Measurements from ENCODE around the gene DNAJB8. TPM values are rescaled to one million over a fixed set of nuclear protein-coding genes. Genes with fewer than 3 reads are reported as not detected.

DNAJB8 gene
- total RNA-seq, 1 donor, result not detected

DNA sequence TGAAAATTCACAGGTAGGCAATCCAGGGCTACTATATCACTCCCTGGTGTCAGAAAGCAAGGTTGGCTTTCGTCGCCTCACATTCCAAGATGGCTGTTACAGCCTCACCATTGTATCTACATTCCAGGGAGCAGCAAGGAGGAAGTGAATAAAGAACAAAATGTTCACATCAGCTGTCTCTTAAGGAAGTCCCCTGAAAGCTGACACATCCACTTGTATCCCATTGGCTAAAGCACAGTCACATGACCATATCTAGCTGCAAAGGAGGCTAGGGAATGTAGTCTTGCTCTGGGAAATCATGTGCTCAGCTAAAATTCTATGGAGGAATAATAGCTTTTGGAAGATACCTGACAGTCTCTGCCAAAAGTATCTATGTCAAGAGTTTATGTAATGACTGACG lies 39.1 kb upstream of the DNAJB8 start:
- TF ChIP-seq, protein P1, sequence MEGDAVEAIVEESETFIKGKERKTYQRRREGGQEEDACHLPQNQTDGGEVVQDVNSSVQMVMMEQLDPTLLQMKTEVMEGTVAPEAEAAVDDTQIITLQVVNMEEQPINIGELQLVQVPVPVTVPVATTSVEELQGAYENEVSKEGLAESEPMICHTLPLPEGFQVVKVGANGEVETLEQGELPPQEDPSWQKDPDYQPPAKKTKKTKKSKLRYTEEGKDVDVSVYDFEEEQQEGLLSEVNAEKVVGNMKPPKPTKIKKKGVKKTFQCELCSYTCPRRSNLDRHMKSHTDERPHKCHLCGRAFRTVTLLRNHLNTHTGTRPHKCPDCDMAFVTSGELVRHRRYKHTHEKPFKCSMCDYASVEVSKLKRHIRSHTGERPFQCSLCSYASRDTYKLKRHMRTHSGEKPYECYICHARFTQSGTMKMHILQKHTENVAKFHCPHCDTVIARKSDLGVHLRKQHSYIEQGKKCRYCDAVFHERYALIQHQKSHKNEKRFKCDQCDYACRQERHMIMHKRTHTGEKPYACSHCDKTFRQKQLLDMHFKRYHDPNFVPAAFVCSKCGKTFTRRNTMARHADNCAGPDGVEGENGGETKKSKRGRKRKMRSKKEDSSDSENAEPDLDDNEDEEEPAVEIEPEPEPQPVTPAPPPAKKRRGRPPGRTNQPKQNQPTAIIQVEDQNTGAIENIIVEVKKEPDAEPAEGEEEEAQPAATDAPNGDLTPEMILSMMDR (IDR thresholded peaks at IDR 0.05; ENCODE audit: extremely low read depth, low read depth, low read length), result no peak
- no peaks in the 10 kb centered on the region for H3K9me3 ChIP-seq (ENCODE audit: low read depth, low read length)
- no peak for DNase-seq (ENCODE audit: insufficient read length, low spot score, missing footprints)
- H3K27ac ChIP-seq (ENCODE audit: low read depth, low read length), result no peak overlapping the region
- no peaks in the 10 kb centered on the region for H3K4me1 ChIP-seq (ENCODE audit: insufficient read depth, low read length)
- no peaks in the 10 kb centered on the region for H4K20me1 ChIP-seq (ENCODE audit: insufficient read depth, low read length)
- no peak overlapping the region for H2AFZ ChIP-seq (ENCODE audit: low read length)
- H3K79me2 ChIP-seq (ENCODE audit: insufficient read depth, low read length), result no peaks in the 10 kb centered on the region
- no peak overlapping the region for H3K4me3 ChIP-seq (ENCODE audit: insufficient read depth, low read length)
- H3K4me2 ChIP-seq (ENCODE audit: insufficient read depth, low read length), result no peak overlapping the region
- peaks cover 38% of the 10 kb centered on the region for H3K27me3 ChIP-seq (ENCODE audit: insufficient read depth, low read length)
- no peaks in the 10 kb centered on the region for H3K36me3 ChIP-seq (ENCODE audit: insufficient read depth, low read length)

DNA sequence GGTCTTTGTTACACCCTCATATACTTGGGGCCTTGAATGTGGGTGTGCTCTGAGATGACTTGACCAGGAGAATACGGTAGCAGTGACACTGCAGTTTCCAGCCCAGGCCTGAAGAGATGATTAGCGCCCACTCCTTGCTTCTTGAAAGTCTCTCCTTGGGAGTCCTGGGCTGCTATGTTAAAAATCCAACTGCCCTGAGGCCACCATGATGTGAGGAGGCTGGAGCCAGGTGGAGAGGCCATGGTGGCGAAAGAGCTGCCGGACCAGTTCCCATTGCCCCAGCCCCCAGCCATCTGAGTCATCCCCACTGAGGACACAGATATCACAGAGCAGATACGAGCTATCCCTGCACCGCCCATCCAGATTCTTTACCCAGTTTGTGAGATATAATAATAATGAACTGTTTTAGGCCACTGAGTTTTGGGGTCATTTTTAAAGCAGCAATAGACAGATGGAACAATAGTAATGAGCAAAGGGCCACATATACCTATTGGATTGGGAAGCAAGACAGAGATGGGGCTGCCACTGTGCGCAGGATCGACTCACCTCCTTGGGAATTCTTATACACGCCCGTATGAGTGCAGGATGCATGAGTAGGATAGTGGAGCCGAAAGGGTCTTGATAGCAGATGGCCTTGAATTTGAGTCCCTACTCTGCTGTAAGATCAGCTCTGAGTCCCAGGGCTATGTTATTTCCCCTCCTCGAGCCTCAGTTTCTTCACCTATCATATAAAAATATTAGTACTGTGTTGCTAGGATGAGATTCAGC lies 38.5 kb upstream of the DNAJB8 start:
- H3K9me3 ChIP-seq (ENCODE audit: low read depth, low read length), result no peaks in the 10 kb centered on the region
- H3K4me2 ChIP-seq (ENCODE audit: insufficient read depth, low read length), result no peak overlapping the region
- TF ChIP-seq, protein P1 (IDR thresholded peaks at IDR 0.05; ENCODE audit: extremely low read depth, low read depth, low read length), result no peak
- no peak overlapping the region for H2AFZ ChIP-seq (ENCODE audit: low read length)
- DNase-seq (ENCODE audit: insufficient read length, low spot score, missing footprints), result no peak
- peaks cover 34% of the 10 kb centered on the region for H3K27me3 ChIP-seq (ENCODE audit: insufficient read depth, low read length)
- H3K36me3 ChIP-seq (ENCODE audit: insufficient read depth, low read length), result no peaks in the 10 kb centered on the region
- H3K79me2 ChIP-seq (ENCODE audit: insufficient read depth, low read length), result no peaks in the 10 kb centered on the region
- no peak overlapping the region for H3K4me3 ChIP-seq (ENCODE audit: insufficient read depth, low read length)
- H3K27ac ChIP-seq (ENCODE audit: low read depth, low read length), result no peak overlapping the region
- no peaks in the 10 kb centered on the region for H3K4me1 ChIP-seq (ENCODE audit: insufficient read depth, low read length)
- H4K20me1 ChIP-seq (ENCODE audit: insufficient read depth, low read length), result no peaks in the 10 kb centered on the region

DNA sequence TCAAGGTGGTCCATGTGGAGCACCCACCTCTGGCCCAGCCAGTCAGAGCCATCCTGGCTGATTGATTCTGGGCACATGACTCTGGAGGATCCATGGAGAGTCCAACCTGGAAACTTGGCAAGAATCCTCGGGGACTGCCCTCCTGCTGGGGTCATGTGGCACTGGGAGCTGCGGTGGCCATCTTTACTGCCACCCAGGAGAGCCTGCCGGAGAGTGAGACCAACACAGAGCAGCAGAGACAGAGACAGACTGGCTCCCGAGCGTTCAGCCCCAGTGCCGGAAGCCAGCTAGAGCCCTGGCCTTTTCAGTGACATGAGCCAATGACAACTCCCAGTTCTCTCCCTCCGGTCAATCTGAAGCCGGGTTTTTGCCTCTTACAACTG lies 37.8 kb upstream of the DNAJB8 start:
- no peak overlapping the region for H3K4me3 ChIP-seq (ENCODE audit: insufficient read depth, low read length)
- no peak overlapping the region for H2AFZ ChIP-seq (ENCODE audit: low read length)
- H3K79me2 ChIP-seq (ENCODE audit: insufficient read depth, low read length), result no peaks in the 10 kb centered on the region
- H3K4me2 ChIP-seq (ENCODE audit: insufficient read depth, low read length), result no peak overlapping the region
- H3K36me3 ChIP-seq (ENCODE audit: insufficient read depth, low read length), result no peaks in the 10 kb centered on the region
- H3K4me1 ChIP-seq (ENCODE audit: insufficient read depth, low read length), result no peaks in the 10 kb centered on the region
- no peaks in the 10 kb centered on the region for H4K20me1 ChIP-seq (ENCODE audit: insufficient read depth, low read length)
- H3K27ac ChIP-seq (ENCODE audit: low read depth, low read length), result no peak overlapping the region
- DNase-seq (ENCODE audit: insufficient read length, low spot score, missing footprints), result no peak
- H3K9me3 ChIP-seq (ENCODE audit: low read depth, low read length), result no peaks in the 10 kb centered on the region
- H3K27me3 ChIP-seq (ENCODE audit: insufficient read depth, low read length), result peaks cover 28% of the 10 kb centered on the region
- TF ChIP-seq, protein P1 (IDR thresholded peaks at IDR 0.05; ENCODE audit: extremely low read depth, low read depth, low read length), result no peak

DNA sequence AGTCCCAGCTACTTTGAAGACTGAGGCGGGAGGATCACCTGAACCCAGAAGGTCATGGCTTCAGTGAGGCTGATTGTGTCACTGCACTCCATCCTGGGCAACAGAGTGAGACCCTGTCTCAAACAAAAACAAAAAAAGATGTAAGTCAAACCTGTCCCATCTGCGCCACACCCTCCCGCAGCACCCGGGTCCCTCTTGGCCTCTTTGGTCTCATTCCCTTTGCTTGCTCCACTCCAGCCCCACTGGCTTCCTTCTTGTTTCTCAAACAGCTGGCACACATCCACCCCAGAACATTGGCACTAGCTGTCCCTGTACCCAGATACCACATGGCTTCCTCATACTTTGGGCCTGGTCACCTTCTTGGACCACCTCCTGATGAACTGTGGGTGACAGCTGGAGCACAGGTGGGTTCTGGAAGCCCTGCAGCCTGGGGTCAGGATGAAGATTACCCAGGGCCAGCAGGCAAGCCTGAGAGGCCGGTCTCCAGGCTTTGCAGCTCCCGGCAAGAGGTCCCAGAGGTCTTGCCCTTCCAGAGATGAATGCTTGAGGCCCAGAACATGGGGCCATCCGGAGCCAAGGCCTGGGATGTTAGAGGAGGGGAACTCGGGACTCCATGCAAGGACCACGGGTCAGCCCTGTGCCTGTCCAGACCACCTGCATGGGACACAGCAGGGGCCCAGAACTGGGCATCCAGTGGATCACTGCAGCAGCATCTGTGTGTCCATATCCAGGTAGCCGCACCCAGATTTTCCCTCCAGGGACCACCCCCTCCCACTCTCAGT lies 37.3 kb upstream of the DNAJB8 start:
- peaks cover 28% of the 10 kb centered on the region for H3K27me3 ChIP-seq (ENCODE audit: insufficient read depth, low read length)
- no peaks in the 10 kb centered on the region for H3K79me2 ChIP-seq (ENCODE audit: insufficient read depth, low read length)

More for the DNA sequence above, 37.3 kb upstream of the DNAJB8 start:
- no peaks in the 10 kb centered on the region for H3K4me1 ChIP-seq (ENCODE audit: insufficient read depth, low read length)
- H3K9me3 ChIP-seq (ENCODE audit: low read depth, low read length), result no peaks in the 10 kb centered on the region
- DNase-seq (ENCODE audit: insufficient read length, low spot score, missing footprints), result no peak
- H2AFZ ChIP-seq (ENCODE audit: low read length), result no peak overlapping the region
- no peak overlapping the region for H3K4me2 ChIP-seq (ENCODE audit: insufficient read depth, low read length)
- TF ChIP-seq, protein P1 (IDR thresholded peaks at IDR 0.05; ENCODE audit: extremely low read depth, low read depth, low read length), result no peak
- no peak overlapping the region for H3K27ac ChIP-seq (ENCODE audit: low read depth, low read length)
- H3K4me3 ChIP-seq (ENCODE audit: insufficient read depth, low read length), result no peak overlapping the region
- no peaks in the 10 kb centered on the region for H3K36me3 ChIP-seq (ENCODE audit: insufficient read depth, low read length)
- H4K20me1 ChIP-seq (ENCODE audit: insufficient read depth, low read length), result no peaks in the 10 kb centered on the region
